GM21786 (cell line): ENCODE data around the gene GADD45B.
"Not testable (repeated sequence)": the region's sequence is repeated elsewhere in the genome, so short reads cannot be mapped to it uniquely, and the experiment has no call there.

ENCODE experiments used
- ATAC-seq: cut with Tn5 transposase; IDR thresholded peaks from one replicate; pipeline ENCODE4 v1.9.1; 2021; ENCODE audit not compliant: unreplicated experiment

The GADD45B gene

GRCh38 chr19:2443785-2444182 is 32.1 kb upstream of the GADD45B start:
- ATAC-seq = no peak

- no peak for ATAC-seq
Observed at GRCh38 chr19:2444251-2445002, 31.5 kb upstream of the GADD45B start.

DNA sequence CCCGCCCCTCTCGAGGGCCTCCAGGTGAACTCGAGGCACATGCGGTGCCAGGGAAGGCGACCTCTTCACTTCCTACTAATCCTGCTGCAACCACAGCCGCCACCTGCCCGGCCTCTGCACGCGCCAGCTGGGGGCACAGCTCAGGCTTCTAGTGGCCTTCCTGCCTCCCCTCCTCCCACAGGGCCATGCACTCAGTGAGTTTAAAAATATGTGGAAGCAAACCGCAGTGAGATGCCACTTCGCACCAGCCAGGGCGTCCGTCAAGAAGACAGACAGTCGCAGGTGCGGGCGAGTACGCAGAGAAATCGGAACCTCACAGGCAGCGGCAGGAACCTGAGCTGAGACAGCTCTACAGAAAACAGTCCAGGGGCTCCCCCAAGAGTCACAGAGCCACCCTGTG is 29.5 kb upstream of the GADD45B start:
- ATAC-seq = no peak

DNA sequence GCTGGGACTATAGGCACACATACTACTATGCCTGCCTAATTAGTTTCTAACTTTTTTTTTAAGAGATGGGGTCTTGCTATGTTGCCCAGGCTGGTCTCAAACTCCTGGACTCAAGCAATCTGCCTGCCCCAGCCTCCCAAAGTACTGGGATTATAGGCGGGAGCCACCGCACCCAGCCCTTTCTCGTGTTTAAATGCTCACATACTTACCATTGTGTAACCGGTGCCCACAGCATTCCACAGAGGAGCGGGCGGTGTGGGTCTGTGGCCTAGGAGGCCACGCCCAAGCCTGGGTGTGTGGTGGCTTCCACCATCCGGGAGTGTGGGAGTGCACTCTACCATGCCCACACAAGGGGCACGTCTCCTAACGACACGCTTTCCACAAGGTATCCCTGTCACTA is 26.9 kb upstream of the GADD45B start:
- ATAC-seq = no peak

- ATAC-seq = no peak
Observed at GRCh38 chr19:2451138-2451537, 24.8 kb upstream of the GADD45B start.

DNA sequence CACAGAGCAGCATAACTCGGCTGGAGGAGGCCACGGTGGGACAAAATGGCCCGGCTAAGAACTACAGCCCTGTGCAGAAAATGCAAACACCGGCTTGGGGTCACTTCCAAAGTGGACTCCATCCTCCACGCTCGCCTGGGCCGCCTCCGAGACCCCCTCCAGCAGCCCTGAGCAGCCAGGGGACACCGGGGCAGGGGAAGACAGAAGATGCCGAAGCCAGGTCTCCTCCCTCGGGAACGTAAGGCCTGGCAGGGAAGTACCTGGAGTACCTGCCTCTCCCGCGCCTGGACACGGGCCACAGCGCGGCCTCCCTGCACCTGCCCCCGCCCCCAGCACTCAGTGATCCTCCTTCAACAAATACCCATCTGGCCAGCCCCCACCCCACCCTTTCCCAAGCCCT is 24.2 kb upstream of the GADD45B start:
- ATAC-seq = no peak

GRCh38 chr19:2453431-2454025 is 22.4 kb upstream of the GADD45B start:
- ATAC-seq = no peak

DNA sequence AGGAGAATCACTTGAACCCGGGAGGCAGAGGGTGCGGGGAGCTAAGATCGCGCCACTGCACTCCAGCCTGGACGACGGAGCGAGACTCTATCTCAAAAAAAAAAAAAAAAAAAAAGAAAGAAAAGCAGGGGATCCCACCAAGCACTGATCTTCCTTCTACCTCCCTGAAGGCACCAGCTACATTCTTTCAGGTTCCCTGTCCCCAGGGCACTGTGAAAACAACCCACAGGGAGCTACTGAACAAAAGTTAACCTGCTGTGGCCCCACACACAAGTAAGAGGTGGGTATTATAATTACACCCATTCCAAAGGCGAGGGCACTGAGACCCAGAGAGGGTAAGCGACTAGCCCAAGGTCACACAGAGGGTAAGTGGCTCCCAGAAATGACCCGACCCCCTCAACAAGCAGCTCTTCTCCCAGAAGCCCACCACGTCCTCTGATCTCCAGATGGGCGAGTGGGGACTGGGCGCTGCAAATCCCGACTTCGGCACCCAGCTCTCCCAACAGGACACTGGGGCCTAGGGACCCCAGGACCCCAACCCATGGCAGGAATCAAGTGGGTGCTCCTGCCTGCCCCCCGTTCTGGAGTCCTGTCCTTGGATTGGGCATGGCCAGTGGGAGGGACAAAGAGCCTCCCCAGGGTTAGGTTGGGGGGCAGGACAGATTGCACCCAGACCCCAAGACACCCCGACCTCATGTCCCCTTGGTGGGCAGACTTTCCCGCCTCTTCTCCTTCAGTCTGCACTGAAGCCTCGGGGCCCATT is 21.5 kb upstream of the GADD45B start:
- ATAC-seq = no peak

DNA sequence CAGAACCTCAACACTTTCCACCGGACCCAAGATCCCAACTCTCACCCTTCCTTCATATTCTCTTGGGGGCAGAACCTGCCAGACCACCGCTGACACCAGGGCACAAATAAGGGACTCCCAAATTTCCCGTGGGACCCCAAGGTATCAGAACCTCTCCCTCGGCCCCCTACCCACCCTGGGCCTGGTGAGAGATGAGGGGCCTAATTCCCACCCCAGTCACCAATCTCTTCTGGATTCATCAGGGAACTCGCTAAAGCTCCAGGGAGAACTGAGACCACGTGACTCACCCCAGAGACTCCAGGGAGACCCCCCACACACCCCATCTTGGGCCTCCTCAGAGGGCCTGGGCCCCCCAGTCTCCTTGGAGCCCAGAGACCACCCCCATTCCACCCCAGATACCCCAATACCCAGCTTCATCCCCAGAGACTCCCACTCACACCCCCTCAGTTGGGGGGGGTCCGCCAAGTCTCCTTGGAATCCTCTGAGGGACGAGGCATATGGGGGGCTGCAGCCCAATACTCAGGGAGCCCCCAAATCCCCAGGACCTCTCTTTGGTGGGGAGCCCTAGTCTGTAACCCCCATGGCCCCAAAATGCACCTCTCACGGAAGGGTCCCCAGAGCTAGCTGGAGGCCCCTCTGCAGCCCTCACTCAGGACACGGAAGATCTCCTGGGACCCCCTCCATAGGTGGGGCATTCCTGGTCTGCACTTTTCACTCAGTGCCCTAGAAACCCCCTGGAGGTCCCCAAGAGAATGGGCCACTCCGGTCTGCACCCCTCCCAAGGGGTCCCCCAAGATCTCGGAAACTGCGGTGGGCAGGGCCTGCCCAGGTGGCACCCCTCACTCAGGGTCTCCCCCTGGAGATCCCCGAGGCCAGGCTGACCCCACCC is 20.7 kb upstream of the GADD45B start:
- no peak for ATAC-seq

- no peak for ATAC-seq
Observed at GRCh38 chr19:2455851-2456570, 19.9 kb upstream of the GADD45B start.

GRCh38 chr19:2457394-2458037 is 18.4 kb upstream of the GADD45B start:
- ATAC-seq = no peak

GRCh38 chr19:2458054-2458453 is 17.9 kb upstream of the GADD45B start:
- ATAC-seq = no peak

DNA sequence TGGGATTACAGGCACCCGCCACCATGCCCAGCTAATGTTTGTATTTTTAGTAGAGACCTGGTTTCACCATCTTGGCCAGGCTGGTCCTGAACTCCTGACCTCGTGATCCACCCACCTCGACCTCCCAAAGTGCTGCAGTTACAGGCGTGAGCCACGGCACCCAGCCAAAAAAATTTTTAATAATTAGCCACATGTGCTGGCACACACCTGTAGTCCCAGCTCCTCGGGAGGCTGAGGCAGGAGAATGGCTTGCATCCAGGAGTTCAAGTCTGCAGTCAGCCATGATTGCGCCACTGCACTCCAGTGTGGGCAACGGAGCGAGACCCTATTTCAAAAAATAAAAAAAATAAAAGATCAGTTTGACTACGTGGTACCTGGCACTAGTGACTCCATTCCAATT is 17.2 kb upstream of the GADD45B start:
- ATAC-seq = not testable (repeated sequence)

DNA sequence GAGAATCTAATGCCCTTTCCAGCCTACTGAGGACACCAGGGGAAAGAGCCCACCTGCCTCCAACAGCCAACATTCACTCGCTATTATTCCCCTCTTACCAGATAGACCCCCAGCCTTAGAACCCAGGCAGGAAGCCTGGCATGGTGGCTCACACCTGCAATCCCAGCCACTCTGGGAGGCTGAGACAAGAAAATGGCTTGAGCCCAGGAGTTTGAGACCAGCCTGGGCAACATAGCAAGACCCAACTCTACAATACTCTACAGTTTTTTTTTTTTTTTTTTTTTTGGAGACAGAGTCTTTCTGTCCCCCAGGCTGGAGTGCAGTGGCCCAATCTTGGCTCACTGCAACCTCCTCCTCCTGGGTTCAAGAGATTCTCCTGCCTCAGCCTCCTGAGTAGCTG is 15.7 kb upstream of the GADD45B start:
- no peak for ATAC-seq

DNA sequence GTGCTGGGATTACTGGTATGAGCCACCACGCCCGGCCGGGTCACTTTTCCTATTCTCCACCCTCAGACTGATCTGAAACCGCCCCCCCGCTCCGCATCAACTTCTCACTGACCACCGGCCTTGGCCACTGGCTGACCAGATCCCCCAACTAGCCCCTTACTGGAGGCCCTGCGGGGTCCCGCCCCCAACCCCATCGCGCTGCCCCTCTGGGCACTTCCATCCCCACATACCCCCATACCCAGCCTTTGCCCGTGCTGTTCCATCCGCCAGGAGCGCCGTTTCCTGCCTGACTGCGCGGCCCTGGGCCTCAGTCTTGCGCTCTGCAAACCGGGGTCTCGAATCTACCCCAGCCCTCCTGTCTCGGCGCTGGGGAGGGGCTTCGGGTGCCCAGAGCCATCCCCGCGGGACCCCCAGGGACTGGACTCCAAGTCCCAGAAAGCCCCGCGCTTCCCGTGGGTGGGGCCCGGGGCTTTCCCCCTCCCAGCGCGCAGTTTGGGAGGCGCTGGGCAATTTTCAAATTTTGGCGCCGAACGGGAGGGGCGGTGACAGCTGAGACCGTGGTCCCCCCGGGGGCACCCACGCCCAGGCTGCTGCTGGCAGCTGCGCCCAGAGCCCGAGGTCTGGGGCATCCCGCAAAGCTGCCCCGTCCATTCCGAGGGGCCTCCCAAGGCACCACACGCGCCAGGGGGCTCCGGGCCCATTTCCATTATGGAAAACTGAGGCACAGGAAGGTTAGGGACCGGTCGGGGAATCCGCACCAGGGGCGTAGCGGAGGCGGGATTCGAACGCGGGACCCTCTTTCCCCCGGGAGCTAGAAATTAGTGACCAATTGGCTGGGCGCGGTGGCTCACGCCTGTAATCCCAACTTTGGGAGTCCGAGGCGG is 13.9 kb upstream of the GADD45B start:
- no peak for ATAC-seq

DNA sequence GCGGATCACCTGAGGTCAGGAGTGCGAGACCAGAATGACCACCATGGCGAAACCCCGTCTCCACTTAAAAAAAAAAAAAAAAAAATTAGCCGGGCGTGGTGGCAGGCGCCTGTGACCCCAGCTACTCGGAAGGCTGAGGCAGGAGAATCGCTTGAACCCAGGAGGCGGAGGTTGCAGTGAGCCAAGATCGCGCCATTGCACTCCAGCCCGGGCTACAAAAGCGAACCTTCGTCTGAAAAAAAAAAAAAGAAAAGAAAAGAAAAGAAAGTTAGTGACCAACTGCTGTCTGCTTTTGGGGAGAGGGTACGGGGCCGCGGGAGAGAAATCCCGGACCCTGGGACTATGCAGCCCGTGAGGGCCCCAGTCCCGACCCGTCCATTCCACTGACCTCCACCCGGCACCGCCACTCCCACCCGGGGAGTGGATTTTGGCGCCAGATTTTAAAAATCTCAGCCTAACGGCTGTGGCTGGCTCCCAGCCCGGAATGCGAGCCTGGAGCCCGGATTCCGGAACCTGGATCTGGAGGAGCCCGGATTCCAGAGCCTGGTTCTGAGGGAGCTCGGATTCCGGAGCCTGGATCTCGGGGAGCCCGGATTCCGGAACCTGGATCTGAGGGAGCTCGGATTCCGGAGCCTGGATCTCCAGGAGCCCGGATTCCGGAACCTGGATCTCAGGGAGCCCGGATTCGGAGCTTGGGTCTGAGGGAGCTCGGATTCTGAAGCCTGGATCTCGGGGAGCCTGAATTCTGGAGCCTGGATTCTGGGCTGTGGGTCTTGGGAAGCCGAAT is 13.1 kb upstream of the GADD45B start:
- no peak for ATAC-seq

DNA sequence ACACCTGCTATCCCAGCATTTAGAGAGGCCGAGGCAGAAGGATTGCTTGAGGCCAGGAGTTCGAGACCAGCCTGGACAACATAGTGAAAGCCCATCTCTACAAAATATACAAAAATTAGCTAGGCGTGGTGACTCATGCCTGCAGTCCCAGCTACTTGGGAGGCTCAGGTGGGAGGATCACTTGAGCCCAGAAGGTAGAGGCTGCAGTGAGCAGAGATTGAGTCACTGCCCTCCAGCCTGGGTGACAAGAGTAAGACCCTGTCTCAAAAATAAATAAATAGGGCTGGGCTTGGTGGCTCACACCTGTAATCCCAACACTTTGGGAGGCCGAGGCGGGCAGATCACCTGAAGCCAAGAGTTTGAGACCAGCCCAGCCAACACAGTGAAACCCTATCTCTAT is 12.2 kb upstream of the GADD45B start:
- ATAC-seq = not testable (repeated sequence)

DNA sequence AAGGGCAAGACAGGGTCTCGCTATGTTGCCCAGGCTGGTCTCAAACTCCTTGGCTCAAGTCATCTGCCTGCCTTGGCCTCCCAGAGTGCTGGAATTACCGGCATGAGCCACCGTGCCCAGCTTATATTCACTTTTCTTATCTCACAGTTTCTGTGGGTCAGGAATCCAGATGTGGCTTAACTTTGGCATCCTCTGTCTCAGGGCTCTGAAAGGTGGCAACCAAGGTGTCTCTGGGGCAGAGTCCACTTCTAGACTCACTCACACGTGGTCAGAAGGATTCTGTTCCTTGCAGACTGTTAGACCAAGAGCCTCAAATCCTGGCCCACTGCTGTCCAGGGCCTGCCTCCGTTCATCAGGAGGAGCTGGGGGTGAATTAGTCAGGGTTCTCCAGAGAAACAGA is 11.5 kb upstream of the GADD45B start:
- no peak for ATAC-seq
